Kidney (tissue), 14 donors: ENCODE data around the gene RTRAF. TPM values are rescaled to one million over a fixed set of nuclear protein-coding genes. Genes with fewer than 3 reads are reported as not detected.

Experiments used
- DNase-seq, 5 donors: peaks; one replicate each; pipeline ENCODE4 v3.0.0-alpha.2; 2013 to 2020
- FAIRE-seq: peaks from 2 replicates; lab custom pipeline; 2012; peaks lifted over from hg19 to GRCh38; lab: Jason Lieb, UNC
- H3K27ac ChIP-seq, 2 donors: one replicate each; pipeline ENCODE4 v1.7.0; 2013; ENCODE audit warnings: low read depth in 2 of 2, low read length in 2 of 2, inconsistent platforms in 1 of 2
- H3K27me3 ChIP-seq: one replicate; pipeline ENCODE4 v1.7.1; 2013; ENCODE audit warnings: low read length, inconsistent platforms; ENCODE audit not compliant: control insufficient read depth, insufficient read depth
- H3K36me3 ChIP-seq, 3 donors: one replicate each; pipeline versions ENCODE4 v1.7.0 to v1.7.1; 2013; ENCODE audit warnings: low read length in 3 of 3, control low read depth in 1 of 3, inconsistent platforms in 1 of 3; ENCODE audit not compliant: insufficient read depth in 3 of 3, control insufficient read depth in 2 of 3
- H3K4me1 ChIP-seq, 3 donors: one replicate each; pipeline versions ENCODE4 v1.7.0 to v1.7.1; 2013; ENCODE audit warnings: low read length in 3 of 3, inconsistent platforms in 1 of 3, low read depth in 1 of 3; ENCODE audit not compliant: control insufficient read depth in 2 of 3, insufficient read depth in 2 of 3
- H3K4me3 ChIP-seq, 3 donors: one replicate each; pipeline versions ENCODE4 v1.7.0 to v1.8.1; 2013; ENCODE audit warnings: low read length in 3 of 3, control low read depth in 1 of 3, inconsistent platforms in 1 of 3
- H3K9ac ChIP-seq, 3 donors: one replicate each; pipeline versions ENCODE4 v1.7.0 to v1.7.1; 2013; ENCODE audit warnings: low read length in 3 of 3, control low read depth in 1 of 3, inconsistent platforms in 1 of 3
- H3K9me3 ChIP-seq, 3 donors: one replicate each; pipeline versions ENCODE4 v1.7.0 to v1.7.1; 2013; ENCODE audit warnings: low read length in 3 of 3, control low read depth in 1 of 3, inconsistent platforms in 1 of 3; ENCODE audit not compliant: control insufficient read depth in 2 of 3, insufficient read depth in 1 of 3
- CTCF ChIP-seq: IDR thresholded peaks from 3 replicates; pipeline ENCODE4 v1.5.1; 2012; ENCODE audit warnings: mild to moderate bottlenecking, moderate library complexity, borderline replicate concordance; ENCODE audit not compliant: insufficient read depth; ENCODE audit errors: extremely low read depth
- intact Hi-C: fragments of 100-400 bp; cut with DNase I; formaldehyde crosslinking; loops from one replicate; pipeline ENCODE4 v1.11.1; 2022
- polyA plus RNA-seq: library from polyadenylated mRNA; stranded (reverse); fragments of 350-450 nt; fragmentation: Illumina TruSeq; extraction: RNeasy Lipid Tissue Mini Kit (QIAGEN cat#74804); gene quantifications from one replicate; pipeline ENCODE4 v1.2.3, GENCODE V29; 2014; ENCODE audit warnings: low read depth, low replicate concordance; ENCODE audit not compliant: insufficient read depth
- total RNA-seq: library from RNA; stranded (reverse); fragmentation: NEBNext Ultra II Directional; extraction: Animal tissue kit (Norgen Biotek cat#: 25700); gene quantifications from one replicate; pipeline ENCODE4 v1.2.1, GENCODE V29; 2021
- donor health status: control.
- donor health status: control.
- donor health status: control.
- donor health status: control.
- donor health status: control.
- donor health status: DM: yes; HTN: yes; CAD: no.
- donor health status: Normal renal cell carcinoma (clear cell type).

Gene RTRAF
- total and polyA plus RNA-seq, 2 donors from 2014 or later: 116 to 250 TPM

- Histone ChIP-seq H3K9ac (no peak overlapping the region), H3K36me3 (no peaks in the 10 kb centered on the region), H3K4me3 (no peak overlapping the region), H3K4me1 (no peaks in the 10 kb centered on the region), H3K9me3 (no peaks in the 10 kb centered on the region), H3K27ac (no peak overlapping the region), H3K27me3 (no peaks in the 10 kb centered on the region)
- peak; percentile 29 for FAIRE-seq
- intact Hi-C loops: no loop called here
- DNase-seq: peak; percentile 82 to 92 (median 86)
- peak; percentile 90 for TF ChIP-seq CTCF
Observed at GRCh38 chr14:51979088-51979709, 10.1 kb upstream of the RTRAF start.

- no peak for FAIRE-seq
- H3K27ac ChIP-seq: no peak overlapping the region
- no peaks in the 10 kb centered on the region for H3K27me3 ChIP-seq
- H3K4me1 ChIP-seq: no peaks in the 10 kb centered on the region
- no peaks in the 10 kb centered on the region for H3K9me3 ChIP-seq
- no peaks in the 10 kb centered on the region for H3K36me3 ChIP-seq
- DNase-seq: no peak
- no peak overlapping the region for H3K4me3 ChIP-seq
- TF ChIP-seq CTCF: no peak
- H3K9ac ChIP-seq: no peak overlapping the region
- intact Hi-C loops: no loop called here
Observed at GRCh38 chr14:51981218-51981854, 8.0 kb upstream of the RTRAF start.

- intact Hi-C loops: no loop called here
- peaks cover 0 to 6% (median 3%) of the 10 kb centered on the region in 3 donors for H3K4me1 ChIP-seq
Observed at GRCh38 chr14:51988221-51988620, 1.1 kb upstream of the RTRAF start.

More at GRCh38 chr14:51988221-51988620, 1.1 kb upstream of the RTRAF start:
- Histone ChIP-seq H3K9ac (no peak overlapping the region), H3K36me3 (peaks cover 0 to under 1% (median 0%) of the 10 kb centered on the region in 3 donors), H3K27me3 (no peaks in the 10 kb centered on the region), H3K4me3 (no peak overlapping the region), H3K9me3 (no peaks in the 10 kb centered on the region), H3K27ac (no peak overlapping the region)
- no peak for FAIRE-seq
- DNase-seq: no peak
- no peak for TF ChIP-seq CTCF
